ENCODE measurements around the gene GPR65. TPM values are rescaled to one million over a fixed set of nuclear protein-coding genes. Genes with fewer than 3 reads are reported as not detected.
"Not testable (repeated sequence)": the region's sequence is repeated elsewhere in the genome, so short reads cannot be mapped to it uniquely, and the experiment has no call there.

The GPR65 gene
- total RNA-seq, 1 donor from 2014 or later, result not detected

- H3K4me3 ChIP-seq (ENCODE audit: low read depth, low read length), result no peak overlapping the region
- DNase-seq (ENCODE audit: low read depth), result no peak
- TF ChIP-seq CTCF (conservative IDR thresholded peaks at IDR 0.05; ENCODE audit: low read depth, low read length), result no peak
Measured at GRCh38 chr14:88009486-88009885, 4.6 kb downstream of the GPR65 start.

- no peak for DNase-seq (ENCODE audit: low read depth)
- no peak overlapping the region for H3K4me3 ChIP-seq (ENCODE audit: low read depth, low read length)
- TF ChIP-seq CTCF (conservative IDR thresholded peaks at IDR 0.05; ENCODE audit: low read depth, low read length), result no peak
Measured at GRCh38 chr14:88010331-88010730, 5.4 kb downstream of the GPR65 start.

DNA sequence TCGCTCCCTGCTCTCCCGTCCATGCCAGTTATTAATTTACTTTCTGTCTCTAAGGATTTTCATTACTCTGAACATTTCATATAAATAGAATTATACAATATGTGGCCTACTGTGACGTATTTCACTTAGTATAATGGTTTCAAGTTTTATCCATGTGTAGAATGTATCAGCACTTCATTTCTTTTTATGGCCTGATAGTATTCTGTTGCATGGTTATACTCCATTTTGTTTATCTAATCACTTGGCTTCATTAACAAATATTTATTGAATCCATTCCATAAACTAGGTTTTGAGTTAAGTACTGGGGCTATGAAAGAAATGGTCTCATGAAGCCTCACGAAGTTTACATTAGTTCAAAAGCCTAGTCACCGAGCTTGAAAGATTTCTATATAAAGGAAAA is 7.6 kb downstream of the GPR65 start:
- H3K4me3 ChIP-seq (ENCODE audit: low read depth, low read length), result no peak overlapping the region
- no peak for TF ChIP-seq CTCF (conservative IDR thresholded peaks at IDR 0.05; ENCODE audit: low read depth, low read length)
- no peak for DNase-seq (ENCODE audit: low read depth)

GRCh38 chr14:88013750-88014349 is 8.9 kb downstream of the GPR65 start:
- H3K4me3 ChIP-seq (ENCODE audit: low read depth, low read length), result no peak overlapping the region
- TF ChIP-seq CTCF (conservative IDR thresholded peaks at IDR 0.05; ENCODE audit: low read depth, low read length), result peak; percentile 93
- peak; percentile 23 for DNase-seq (ENCODE audit: low read depth)

DNA sequence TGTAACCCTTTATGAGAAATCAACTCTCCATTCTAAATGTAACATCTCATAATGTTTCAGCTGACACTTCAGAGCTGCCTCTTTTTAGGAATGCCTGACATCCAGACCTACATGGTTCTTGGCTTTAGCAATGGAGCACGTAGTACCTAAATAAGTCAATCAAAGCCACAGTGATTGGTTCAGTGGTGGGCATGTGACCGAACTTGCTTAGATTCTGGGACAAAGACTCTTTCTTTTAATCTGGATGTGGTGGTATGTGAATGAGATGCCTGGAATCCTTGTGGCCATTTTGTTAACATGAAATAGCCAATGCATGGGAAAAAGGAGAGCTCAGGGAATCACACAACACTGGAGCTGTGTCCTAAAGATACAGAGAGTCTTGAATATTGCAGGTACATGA is 11.8 kb downstream of the GPR65 start:
- no peak overlapping the region for H3K4me3 ChIP-seq (ENCODE audit: low read depth, low read length)
- TF ChIP-seq CTCF (conservative IDR thresholded peaks at IDR 0.05; ENCODE audit: low read depth, low read length), result no peak
- DNase-seq (ENCODE audit: low read depth), result no peak

DNA sequence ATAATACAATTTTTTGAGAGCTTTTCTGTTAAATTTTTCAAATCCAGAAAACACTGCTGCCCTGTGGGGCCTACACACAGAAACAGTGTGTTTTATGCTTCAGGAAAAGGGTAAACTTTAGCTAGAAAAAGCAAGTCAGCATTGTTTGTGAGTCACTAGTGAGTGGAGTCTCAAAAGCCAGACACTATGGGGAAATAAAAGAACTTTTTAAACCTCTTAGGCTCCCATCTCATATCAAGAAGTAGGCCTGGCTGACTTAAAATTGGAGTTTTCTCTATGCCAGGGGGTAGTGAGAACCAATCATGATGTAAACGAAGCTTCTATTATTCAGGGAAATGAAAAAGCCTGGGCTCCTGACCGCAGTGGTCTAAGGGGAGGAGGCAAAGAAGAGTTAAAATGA is 12.6 kb downstream of the GPR65 start:
- TF ChIP-seq CTCF (conservative IDR thresholded peaks at IDR 0.05; ENCODE audit: low read depth, low read length), result no peak
- no peak for DNase-seq (ENCODE audit: low read depth)
- no peak overlapping the region for H3K4me3 ChIP-seq (ENCODE audit: low read depth, low read length)

GRCh38 chr14:88023658-88024187 is 18.8 kb downstream of the GPR65 start:
- TF ChIP-seq CTCF (conservative IDR thresholded peaks at IDR 0.05; ENCODE audit: low read depth, low read length), result no peak
- DNase-seq (ENCODE audit: low read depth), result no peak
- H3K4me3 ChIP-seq (ENCODE audit: low read depth, low read length), result no peak overlapping the region

GRCh38 chr14:88024252-88025086 is 19.5 kb downstream of the GPR65 start:
- not testable (repeated sequence) for H3K4me3 ChIP-seq (ENCODE audit: low read depth, low read length); DNase-seq (ENCODE audit: low read depth)
